ENCODE data around the gene COL23A1.
"Not testable (repeated sequence)": the region's sequence is repeated elsewhere in the genome, so short reads cannot be mapped to it uniquely, and the experiment has no call there.

Gene COL23A1

DNA sequence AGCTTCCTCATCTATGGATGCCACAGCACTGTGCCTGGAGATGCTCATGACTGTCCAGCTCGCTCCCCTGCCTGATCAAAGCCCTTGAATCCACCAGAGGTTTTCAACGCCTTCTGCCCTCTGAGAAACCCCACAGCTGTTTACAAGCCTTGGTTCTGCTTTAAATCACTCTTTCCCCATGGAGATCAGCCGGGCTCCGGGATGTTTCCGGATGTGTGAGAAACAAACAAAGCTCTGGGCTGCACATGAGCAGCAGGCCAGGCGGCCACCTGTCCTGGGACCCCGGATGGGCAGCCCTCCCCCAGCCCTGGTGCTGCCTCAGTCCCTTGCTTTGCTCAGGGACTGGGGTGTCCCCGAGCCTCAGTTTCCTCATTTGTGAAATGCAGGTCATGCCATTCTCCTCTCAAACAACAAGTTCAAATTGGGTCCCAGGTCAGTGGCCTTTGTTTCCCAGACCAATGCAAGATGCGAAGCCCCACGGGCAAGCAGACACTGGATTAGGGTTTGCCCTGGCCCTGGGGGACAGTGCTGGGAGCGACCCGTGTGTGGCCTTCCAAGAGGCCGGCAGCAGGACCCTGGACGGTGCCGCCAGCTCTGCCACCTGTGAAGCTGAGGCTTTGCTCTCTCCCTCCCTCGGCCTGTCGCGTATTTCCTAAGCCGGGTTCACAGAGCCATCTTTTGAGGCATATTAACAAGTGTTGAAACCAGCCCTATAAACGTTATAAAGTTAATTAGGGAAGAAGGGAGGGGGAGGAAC, 315.2 kb downstream of the COL23A1 start:
- DNase-seq: no peak

DNA sequence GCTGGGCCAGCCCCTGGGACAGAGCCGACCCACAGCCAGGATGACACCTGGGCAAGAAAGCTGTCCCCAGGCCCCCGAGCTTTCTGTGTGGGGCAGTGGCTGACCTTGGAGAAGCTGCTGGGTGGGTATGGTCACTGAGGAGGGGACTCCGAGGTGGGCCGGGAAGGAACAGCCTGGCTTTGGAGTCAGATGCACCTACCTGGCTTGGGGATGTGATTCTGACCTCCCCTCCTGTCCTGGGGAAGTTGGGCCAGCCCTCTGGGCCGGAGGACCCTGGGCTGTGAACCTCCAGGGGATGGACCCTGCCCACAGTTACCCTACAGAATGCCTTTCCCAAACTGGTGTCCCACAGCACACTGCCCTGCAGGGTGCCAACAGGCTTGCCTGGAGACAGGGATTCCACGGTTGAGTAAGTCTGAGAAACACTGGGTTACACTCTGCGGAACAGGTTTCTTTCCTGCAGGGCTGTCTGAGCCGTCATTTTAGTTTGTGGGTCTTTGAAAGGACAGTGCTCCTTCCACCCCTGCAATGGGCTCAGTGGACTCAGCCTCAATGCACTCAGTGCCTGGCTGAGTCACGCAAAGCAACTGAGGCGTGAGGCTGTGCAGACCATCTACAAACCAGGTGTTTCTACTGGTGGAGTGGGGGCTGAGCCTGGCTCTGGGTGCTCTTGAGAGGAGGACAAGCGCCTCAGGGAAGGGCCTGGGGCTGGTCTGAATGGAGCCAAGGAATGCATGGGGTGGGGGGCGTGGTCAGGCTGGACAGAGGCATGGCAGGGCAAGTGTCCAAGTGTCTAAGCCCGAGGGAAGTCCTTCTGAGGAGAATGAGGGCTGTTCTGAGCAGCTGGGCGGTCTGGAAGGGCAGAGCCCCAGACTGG, 316.3 kb downstream of the COL23A1 start:
- DNase-seq: no peak

DNA sequence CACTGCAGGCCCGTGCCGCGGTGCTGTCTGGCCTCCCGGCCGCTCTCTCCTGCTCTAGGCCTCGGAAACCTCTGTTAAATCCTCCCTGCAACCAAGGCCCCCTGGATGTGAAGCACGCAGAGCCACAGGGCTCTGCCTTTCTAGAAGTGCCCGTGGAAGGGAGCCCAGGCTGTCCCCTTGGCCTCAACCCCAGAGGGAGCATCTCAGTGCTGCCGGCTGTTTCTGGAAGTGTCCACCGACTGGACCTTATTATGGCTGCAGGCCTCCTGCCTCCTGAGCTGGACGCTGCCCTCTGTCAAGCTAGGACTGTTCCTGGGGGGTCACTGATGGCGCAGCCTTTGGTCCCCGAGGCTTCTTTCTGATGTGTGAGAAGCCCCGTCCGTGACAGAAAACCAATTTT, 317.2 kb downstream of the COL23A1 start:
- DNase-seq: no peak

DNA sequence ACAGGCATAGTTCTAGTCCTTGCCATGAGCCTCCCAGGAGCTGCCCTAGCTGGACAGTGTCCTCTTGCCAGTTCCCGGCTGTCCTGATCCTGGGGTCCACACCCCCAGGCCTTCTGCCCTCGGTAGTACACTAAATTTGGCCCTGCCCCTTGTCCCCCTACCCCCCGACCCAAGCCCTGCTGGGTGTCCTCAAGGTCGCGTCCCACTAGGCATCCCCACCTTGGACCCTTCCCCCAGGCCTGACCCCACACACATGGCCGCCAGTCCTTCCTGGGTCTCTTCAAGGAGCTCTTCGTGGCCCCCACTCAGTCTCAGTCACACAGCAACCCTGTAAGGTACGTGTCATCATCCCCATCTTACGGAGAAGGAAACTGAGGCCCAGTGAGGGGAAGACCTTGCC, 317.6 kb downstream of the COL23A1 start:
- DNase-seq: no peak

DNA sequence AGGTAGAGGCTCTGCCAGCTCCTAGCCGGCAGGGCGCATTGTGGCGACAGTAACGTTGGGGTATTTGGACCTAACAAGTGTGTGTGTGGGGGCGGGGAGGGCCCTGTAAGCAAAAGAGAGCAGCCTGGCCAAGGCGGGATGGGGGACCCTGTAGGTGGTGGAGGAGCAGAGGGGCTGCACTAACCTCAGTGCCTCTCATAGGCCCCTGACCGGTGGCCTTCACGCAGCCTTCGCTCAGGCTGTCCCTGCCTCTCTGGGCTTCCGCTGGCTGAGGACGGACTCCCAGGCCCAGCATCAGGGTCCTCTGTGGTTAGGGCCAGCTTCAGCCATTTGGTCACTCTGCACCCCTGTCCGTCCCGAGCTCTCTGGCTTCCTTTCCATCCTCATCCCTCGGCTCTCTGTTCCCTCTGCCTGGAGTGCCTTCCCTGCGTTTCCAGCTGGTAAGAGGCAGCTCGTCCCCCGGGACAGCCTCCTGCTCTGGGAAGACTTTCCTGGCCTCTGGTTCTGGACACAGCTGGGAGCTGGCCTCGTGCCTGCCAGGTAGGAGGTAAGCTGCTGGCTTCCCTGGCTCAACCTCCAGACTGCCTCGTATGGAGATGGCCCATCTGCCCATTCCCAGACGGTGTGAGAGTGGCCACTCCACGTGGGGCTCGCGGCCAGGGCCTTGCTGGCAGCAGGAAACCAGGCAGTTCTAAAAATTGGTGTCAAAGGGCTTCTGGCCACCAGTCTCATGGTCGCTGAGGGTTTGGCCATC, 318.3 kb downstream of the COL23A1 start:
- DNase-seq: no peak

GRCh38 chr5:178271231-178271630, 319.0 kb downstream of the COL23A1 start:
- DNase-seq: no peak

DNA sequence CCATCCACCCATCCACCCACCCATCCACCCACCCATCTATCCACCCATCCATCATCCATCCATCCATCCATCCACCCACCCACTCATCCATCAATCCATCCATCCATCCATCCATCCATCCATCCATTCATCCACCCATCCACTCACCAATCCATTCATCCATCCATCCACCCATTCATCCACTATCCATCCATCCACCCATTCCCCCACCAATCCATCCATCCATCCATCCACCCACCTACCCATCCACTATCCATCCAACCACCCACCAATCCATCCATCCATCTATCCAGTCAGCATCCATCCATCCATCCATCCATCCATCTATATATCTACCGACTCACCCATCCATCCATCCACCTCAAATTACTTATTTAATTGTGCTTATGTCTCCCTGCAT, 320.7 kb downstream of the COL23A1 start:
- no peak for DNase-seq

DNA sequence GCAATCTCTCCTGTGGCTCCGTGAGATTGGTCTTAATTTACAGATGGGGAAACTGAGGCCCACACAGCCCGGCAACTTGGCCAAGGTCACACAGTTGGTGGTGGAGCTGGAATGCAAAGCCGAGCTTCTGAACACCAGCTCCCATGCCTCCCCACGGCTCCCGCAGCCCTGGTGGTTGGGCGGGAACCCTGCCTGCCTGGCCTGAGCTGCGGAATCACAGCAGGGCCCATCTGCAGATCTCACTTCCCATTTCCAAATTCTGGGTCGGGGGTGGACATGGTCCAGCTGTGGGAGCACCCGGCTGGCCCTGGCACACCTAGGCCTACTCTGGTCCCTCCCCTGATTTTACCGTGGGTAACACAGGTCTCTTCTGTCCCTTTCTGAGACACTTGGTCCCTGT, 322.3 kb downstream of the COL23A1 start:
- no peak for DNase-seq

GRCh38 chr5:178267245-178267644, 322.9 kb downstream of the COL23A1 start:
- DNase-seq: no peak

DNA sequence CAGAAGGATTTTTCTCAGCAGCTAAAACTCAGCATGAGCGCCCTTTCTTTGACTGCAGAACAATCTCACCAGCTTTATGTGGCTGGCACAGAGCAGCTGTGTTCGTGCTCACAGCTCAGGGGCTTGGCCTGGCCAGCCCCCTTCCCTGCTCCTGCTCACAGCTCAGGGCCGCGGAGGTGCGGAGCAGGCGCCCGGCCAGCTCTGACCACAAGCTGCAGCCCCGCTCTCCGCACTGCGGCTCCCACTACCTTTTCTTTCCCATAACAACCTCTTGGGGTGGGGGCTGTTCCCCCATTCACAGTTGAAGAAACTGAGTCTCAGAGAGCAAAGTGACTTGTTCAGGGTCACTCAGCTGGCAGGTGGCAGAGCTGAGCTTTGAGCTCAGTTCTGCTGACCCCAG, 323.6 kb downstream of the COL23A1 start:
- no peak for DNase-seq

DNA sequence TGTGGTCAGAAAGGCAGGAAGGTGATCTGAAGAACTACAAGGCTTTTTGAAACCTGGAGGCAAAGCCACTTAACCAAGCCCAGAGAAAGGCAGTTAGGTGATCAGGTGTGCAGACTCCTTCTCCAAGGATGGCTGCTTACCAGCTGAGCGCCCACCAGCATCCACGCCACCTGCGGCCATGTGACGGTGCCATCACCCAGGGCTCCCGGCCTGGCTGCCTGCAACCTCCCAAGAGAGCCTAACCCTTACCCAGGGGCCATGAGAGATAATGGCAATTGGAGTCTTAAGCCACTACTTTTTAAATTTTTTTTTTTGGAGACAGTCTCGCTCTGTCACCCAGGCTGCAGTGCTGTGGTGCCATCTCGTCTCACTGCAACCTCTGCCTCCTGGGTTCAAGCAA, 324.4 kb downstream of the COL23A1 start:
- DNase-seq: no peak

- no peak for DNase-seq
Measured at GRCh38 chr5:178264044-178264443, 326.1 kb downstream of the COL23A1 start.

- no peak for DNase-seq
Measured at GRCh38 chr5:178261666-178262600, 328.3 kb downstream of the COL23A1 start.

GRCh38 chr5:178259623-178260536, 330.3 kb downstream of the COL23A1 start:
- DNase-seq: no peak

DNA sequence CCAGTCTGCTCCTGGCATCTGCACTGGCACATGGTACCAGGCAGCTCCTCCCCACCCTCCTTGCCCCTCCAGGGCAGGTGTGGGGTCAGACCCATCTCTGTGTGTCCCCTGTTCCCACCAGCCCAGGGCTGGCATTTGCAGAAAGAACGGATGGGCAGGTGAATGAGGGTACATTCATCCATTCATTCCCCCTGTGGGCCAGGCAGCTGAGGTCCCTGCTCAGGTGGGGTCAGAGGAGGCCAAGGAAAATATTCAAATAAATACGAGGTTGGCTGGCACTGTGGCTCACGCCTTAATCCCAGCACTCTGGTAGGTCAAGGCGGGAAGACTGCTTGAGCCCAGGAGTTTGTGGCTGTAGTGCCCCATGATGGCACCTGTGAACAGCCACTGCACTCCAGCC, 332.5 kb downstream of the COL23A1 start:
- no peak for DNase-seq

DNA sequence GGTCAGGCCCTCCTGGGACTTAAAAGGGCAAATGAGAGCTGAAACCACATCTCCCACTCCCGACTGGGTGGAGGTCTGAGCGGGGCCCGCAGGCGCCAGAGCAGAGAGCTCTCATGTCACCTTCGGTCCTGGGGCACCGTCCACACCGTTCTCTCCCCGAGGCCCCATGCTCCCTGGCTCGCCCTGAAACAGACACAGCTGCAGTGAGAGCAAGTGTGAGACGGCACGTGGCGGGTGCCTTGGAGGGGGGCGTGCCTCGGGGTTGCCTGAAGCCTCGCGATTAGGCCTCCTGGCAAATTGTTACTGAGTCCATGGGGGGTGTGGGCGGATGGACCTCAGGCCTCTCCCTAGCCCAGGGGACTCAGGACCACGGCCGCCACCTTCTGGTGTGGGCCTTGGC, 333.4 kb downstream of the COL23A1 start:
- DNase-seq: no peak

DNA sequence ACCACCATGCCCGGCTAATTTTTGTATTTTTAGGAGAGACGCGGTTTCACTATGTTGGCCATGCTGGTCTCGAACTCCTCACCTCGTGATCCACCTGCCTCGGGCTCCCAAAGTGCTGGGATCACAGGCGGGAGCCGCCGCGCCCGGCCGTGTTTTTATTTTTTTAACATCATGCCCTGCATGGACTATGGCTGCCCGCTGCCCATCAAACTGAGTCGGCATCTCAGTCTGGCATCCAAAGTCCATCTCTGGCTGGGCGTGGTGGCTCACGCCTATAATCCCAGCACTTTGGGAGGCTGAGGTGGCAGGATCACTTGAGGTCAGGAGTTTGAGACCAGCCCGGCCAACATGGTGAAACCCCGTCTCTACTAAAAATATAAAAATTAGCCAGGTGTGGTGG, 336.6 kb downstream of the COL23A1 start:
- not testable (repeated sequence) for DNase-seq

DNA sequence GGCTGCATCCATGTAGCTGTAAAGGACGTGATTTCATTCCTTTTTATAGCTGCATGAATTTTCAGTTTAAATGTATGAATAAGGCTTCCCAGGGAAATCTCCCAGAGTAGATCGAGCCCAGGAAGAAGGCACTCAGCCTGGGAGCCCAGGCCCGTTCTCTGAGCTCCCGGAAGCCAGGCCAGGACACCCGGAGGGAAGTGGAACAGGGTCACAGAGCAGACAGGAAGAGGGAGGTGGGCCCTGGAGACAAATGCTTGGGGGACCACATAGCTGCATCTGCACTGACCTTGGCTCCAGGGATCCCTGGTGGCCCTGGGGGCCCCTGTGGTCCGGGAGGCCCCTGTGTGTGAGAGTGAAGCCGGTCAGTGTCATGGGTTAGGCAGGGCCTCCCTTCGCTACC, 337.9 kb downstream of the COL23A1 start:
- DNase-seq: no peak

- no peak for DNase-seq
Measured at GRCh38 chr5:178250263-178250662, 339.9 kb downstream of the COL23A1 start.

GRCh38 chr5:178249191-178249989, 340.8 kb downstream of the COL23A1 start:
- DNase-seq: no peak

Data from activated naive CD4-positive, alpha-beta T cell treated with anti-CD3 and anti-CD28 coated beads, Interleukin-2, amount 50 U/mL, for 16 hours (primary cell).